ENCODE results near the gene TMEM192. TPM values are rescaled to one million over a fixed set of nuclear protein-coding genes. Genes with fewer than 3 reads are reported as not detected.

The TMEM192 gene
- total and polyA plus RNA-seq, 2 of the 13 experiments (the other 11 are each of a cell fraction or from before 2014, with no cell fraction given): 19.8 to 19.9 TPM

- no peak for TF ChIP-seq SIX4 (CRISPR knock-in tag; IDR thresholded peaks at IDR 0.05)
- no peak for TF ChIP-seq PATZ1 (CRISPR knock-in tag; IDR thresholded peaks at IDR 0.05)
- no peak for TF ChIP-seq ZBTB20 (CRISPR knock-in tag; IDR thresholded peaks at IDR 0.05; ENCODE audit: borderline replicate concordance, low read depth)
- 0 out of 2 replicates have a peak, but pooled peaks have one; percentile 28 for TF ChIP-seq YEATS2 (CRISPR knock-in tag; IDR thresholded peaks at IDR 0.05; ENCODE audit: borderline replicate concordance)
- no peak for TF ChIP-seq CEBPZ (IDR thresholded peaks at IDR 0.05; ENCODE audit: low read length)
- 0 out of 2 replicates have a peak, but pooled peaks have one; percentile 12 for TF ChIP-seq ARID3A (IDR thresholded peaks at IDR 0.05; ENCODE audit: low read depth, low read length)
- TF ChIP-seq POGK (CRISPR knock-in tag; conservative IDR thresholded peaks at IDR 0.05): no peak
- TF ChIP-seq ZC3H13 (CRISPR knock-in tag; IDR thresholded peaks at IDR 0.05): 0 out of 2 replicates have a peak, but pooled peaks have one; percentile 49
- 0 out of 2 replicates have a peak, but pooled peaks have one; percentile 30 for TF ChIP-seq ZNF253 (CRISPR knock-in tag; IDR thresholded peaks at IDR 0.05; ENCODE audit: borderline replicate concordance)
- TF ChIP-seq RNF2 (conservative IDR thresholded peaks at IDR 0.05; ENCODE audit: low read depth): no peak
- no peak for TF ChIP-seq RFX1 (IDR thresholded peaks at IDR 0.05)
- TF ChIP-seq, protein P1, sequence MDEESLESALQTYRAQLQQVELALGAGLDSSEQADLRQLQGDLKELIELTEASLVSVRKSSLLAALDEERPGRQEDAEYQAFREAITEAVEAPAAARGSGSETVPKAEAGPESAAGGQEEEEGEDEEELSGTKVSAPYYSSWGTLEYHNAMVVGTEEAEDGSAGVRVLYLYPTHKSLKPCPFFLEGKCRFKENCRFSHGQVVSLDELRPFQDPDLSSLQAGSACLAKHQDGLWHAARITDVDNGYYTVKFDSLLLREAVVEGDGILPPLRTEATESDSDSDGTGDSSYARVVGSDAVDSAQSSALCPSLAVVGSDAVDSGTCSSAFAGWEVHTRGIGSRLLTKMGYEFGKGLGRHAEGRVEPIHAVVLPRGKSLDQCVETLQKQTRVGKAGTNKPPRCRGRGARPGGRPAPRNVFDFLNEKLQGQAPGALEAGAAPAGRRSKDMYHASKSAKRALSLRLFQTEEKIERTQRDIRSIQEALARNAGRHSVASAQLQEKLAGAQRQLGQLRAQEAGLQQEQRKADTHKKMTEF (CRISPR knock-in tag; IDR thresholded peaks at IDR 0.05): no peak
- no peak for TF ChIP-seq ZNF274 (CRISPR knock-in tag; IDR thresholded peaks at IDR 0.05)
- TF ChIP-seq MIER2 (CRISPR knock-in tag; IDR thresholded peaks at IDR 0.05): no peak
- TF ChIP-seq ZNF367 (CRISPR knock-in tag; IDR thresholded peaks at IDR 0.05; ENCODE audit: borderline replicate concordance): no peak
- no peak for TF ChIP-seq MXD4 (CRISPR knock-in tag; IDR thresholded peaks at IDR 0.05)
- no peak for TF ChIP-seq ZNF530 (CRISPR knock-in tag; IDR thresholded peaks at IDR 0.05; ENCODE audit: low read depth)
- no peak for TF ChIP-seq ZBTB2 (CRISPR knock-in tag; IDR thresholded peaks at IDR 0.05; ENCODE audit: low read depth)
- TF ChIP-seq KDM4B (CRISPR knock-in tag; IDR thresholded peaks at IDR 0.05): no peak
Observed at GRCh38 chr4:165111906-165112367, 723 bp downstream of the TMEM192 start (continued).

Measured in HepG2 (cell line).